Fibroblast of pulmonary artery (primary cell): Measurements from ENCODE around the gene TBXAS1.

Experiments
- DNase-seq: peaks from one replicate; pipeline ENCODE4 v3.0.0-alpha.2; 2010; ENCODE audit warnings: low read depth
- H3K4me3 ChIP-seq: replicated peaks from 2 replicates; pipeline ENCODE4 v1.5.1; 2011; ENCODE audit warnings: low read depth, mild to moderate bottlenecking, control low read depth, low read length, moderate library complexity
- CTCF ChIP-seq: IDR thresholded peaks from 2 replicates; pipeline ENCODE4 v1.5.1; 2011; ENCODE audit warnings: mild to moderate bottlenecking, control low read depth, low read length, inconsistent platforms; ENCODE audit errors: missing control alignments

The TBXAS1 gene

GRCh38 chr7:140006600-140006999 lies 177.5 kb downstream of the TBXAS1 start:
- no peak for DNase-seq
- TF ChIP-seq CTCF = no peak
- H3K4me3 ChIP-seq = no peak overlapping the region

GRCh38 chr7:140007051-140007690 lies 178.1 kb downstream of the TBXAS1 start:
- no peak for DNase-seq
- H3K4me3 ChIP-seq = no peak overlapping the region
- TF ChIP-seq CTCF = no peak

- TF ChIP-seq CTCF = no peak
- no peak for DNase-seq
- no peak overlapping the region for H3K4me3 ChIP-seq
Measured at GRCh38 chr7:140008755-140009610, 179.9 kb downstream of the TBXAS1 start.

- no peak for DNase-seq
- no peak overlapping the region for H3K4me3 ChIP-seq
- TF ChIP-seq CTCF = no peak
Measured at GRCh38 chr7:140009735-140010134, 180.7 kb downstream of the TBXAS1 start.

GRCh38 chr7:140010194-140010895 lies 181.3 kb downstream of the TBXAS1 start:
- no peak for TF ChIP-seq CTCF
- no peak for DNase-seq
- no peak overlapping the region for H3K4me3 ChIP-seq

- no peak for DNase-seq
- no peak for TF ChIP-seq CTCF
- H3K4me3 ChIP-seq = no peak overlapping the region
Measured at GRCh38 chr7:140013676-140014075, 184.6 kb downstream of the TBXAS1 start.
